ENCODE data around the gene SH3RF3.

GRCh38 chr2:109136542-109136941 is 7.5 kb downstream of the SH3RF3 start:
- TF ChIP-seq EZH2 (IDR thresholded peaks at IDR 0.05), result no peak
- TF ChIP-seq CTCF (IDR thresholded peaks at IDR 0.05), result no peak
- no peak for TF ChIP-seq EZH2phosphoT487 (IDR thresholded peaks at IDR 0.05)
